Endothelial cell of umbilical vein (primary cell): ENCODE measurements around the gene SVOP. TPM values are rescaled to one million over a fixed set of nuclear protein-coding genes. Genes with fewer than 3 reads are reported as not detected.

ENCODE experiments used
- BruUV-seq: library from RNA; stranded (reverse); fragments of 400-500 nt; replicated peaks from 2 replicates; lab custom pipeline; 2021; lab: Mats Ljungman, UMichigan
- CTCF ChIA-PET: fragments of 300-600, 350-600 bp; sonication (Branson Sonifier 250); formaldehyde crosslinking; loops from one replicate; lab custom pipeline; 2021; ENCODE audit warnings: antibody characterized with exemption, inconsistent platforms; lab: Charles Lee
- POLR2A ChIA-PET: fragments of 300-600, 350-600 bp; sonication (Branson Sonifier 250); formaldehyde crosslinking; loops from one replicate; lab custom pipeline; 2021; ENCODE audit warnings: antibody characterized with exemption, inconsistent platforms; lab: Charles Lee
- DNase-seq: peaks from one replicate; pipeline ENCODE4 v3.0.0-alpha.2; 2011; ENCODE audit warnings: low read depth, low spot score
- FAIRE-seq: peaks from 2 replicates; lab custom pipeline; 2011; peaks lifted over from hg19 to GRCh38; lab: Jason Lieb, UNC
- H2AFZ ChIP-seq: 2 replicates; pipeline ENCODE4 v1.6.0; 2012; ENCODE audit warnings: low read depth, low read length, control low read depth, inconsistent platforms
- H3K27ac ChIP-seq: 2 replicates; pipeline ENCODE4 v1.5.1; 2011; ENCODE audit warnings: low read depth, mild to moderate bottlenecking, control low read depth, low read length, moderate library complexity; ENCODE audit not compliant: insufficient read depth
- H3K27me3 ChIP-seq, 2 experiments: 2 replicates each; pipeline versions ENCODE4 v1.6.0 to v1.6.1; 2011; ENCODE audit warnings: low read length in 2 of 2, mixed read lengths in 1 of 2; ENCODE audit not compliant: control insufficient read depth in 2 of 2, insufficient read depth in 2 of 2
- H3K36me3 ChIP-seq, 2 experiments: 2 replicates in 1 of 2; 3 replicates in 1 of 2; pipeline ENCODE4 v1.5.1; 2011; ENCODE audit warnings: low read length in 2 of 2, mild to moderate bottlenecking in 1 of 2, moderate library complexity in 1 of 2; ENCODE audit not compliant: control insufficient read depth in 2 of 2, insufficient read depth in 2 of 2; ENCODE audit errors: extremely low read depth in 1 of 2
- H3K4me1 ChIP-seq: 3 replicates; pipeline ENCODE4 v1.5.1; 2011; ENCODE audit warnings: mild to moderate bottlenecking, low read length; ENCODE audit not compliant: control insufficient read depth, insufficient read depth; ENCODE audit errors: extremely low read depth
- H3K4me2 ChIP-seq: 2 replicates; pipeline ENCODE4 v1.6.1; 2011; ENCODE audit warnings: low read length, control low read depth, mixed read lengths; ENCODE audit not compliant: insufficient read depth
- H3K4me3 ChIP-seq, 3 experiments: fragments of 200-600 bp in 1 of 3; sonication (generic), shearing (Covaris generic) in 1 of 3; replicated peaks in 1 of 3; 2 replicates each; pipeline ENCODE4 v1.5.1; 2011 to 2016; ENCODE audit warnings: control low read depth in 3 of 3, low read length in 3 of 3, mild to moderate bottlenecking in 2 of 3, inconsistent platforms in 1 of 3, low read depth in 1 of 3, moderate library complexity in 1 of 3; ENCODE audit not compliant: insufficient read depth in 1 of 3
- H3K79me2 ChIP-seq: 2 replicates; pipeline ENCODE4 v1.6.0; 2012; ENCODE audit warnings: low read length, inconsistent platforms; ENCODE audit not compliant: control insufficient read depth, insufficient read depth
- H3K9ac ChIP-seq: replicated peaks from 2 replicates; pipeline ENCODE3; 2011; ENCODE audit warnings: low read length, control low read depth; ENCODE audit not compliant: insufficient read depth; ENCODE audit errors: extremely low read depth
- H3K9me1 ChIP-seq: replicated peaks from 3 replicates; pipeline ENCODE4 v1.6.0; 2011; ENCODE audit warnings: mild to moderate bottlenecking, low read length; ENCODE audit not compliant: control insufficient read depth, insufficient read depth; ENCODE audit errors: extremely low read depth
- H3K9me3 ChIP-seq: replicated peaks from 2 replicates; pipeline ENCODE4 v1.5.1; 2012; ENCODE audit warnings: low read length, inconsistent platforms; ENCODE audit not compliant: control insufficient read depth, insufficient read depth
- H4K20me1 ChIP-seq: replicated peaks from 2 replicates; pipeline ENCODE3; 2011; ENCODE audit warnings: mild to moderate bottlenecking, low read length; ENCODE audit not compliant: control insufficient read depth, insufficient read depth; ENCODE audit errors: extremely low read depth
- CTCF ChIP-seq, 2 donors: IDR thresholded peaks; 1 replicate in 1 of 2; 2 replicates in 1 of 2; pipeline ENCODE4 v1.5.1; 2011; ENCODE audit warnings: low read length in 2 of 2, mild to moderate bottlenecking in 2 of 2, moderate library complexity in 2 of 2, control low read depth in 1 of 2, inconsistent platforms in 1 of 2, low read depth in 1 of 2; ENCODE audit not compliant: insufficient read depth in 1 of 2; ENCODE audit errors: extremely low read depth in 1 of 2
- EZH2 ChIP-seq: IDR thresholded peaks from 2 replicates; pipeline ENCODE4 v1.6.1; 2012; ENCODE audit warnings: borderline replicate concordance, low read depth, mild to moderate bottlenecking, moderate library complexity, low read length, inconsistent platforms; ENCODE audit not compliant: severe bottlenecking
- FOS ChIP-seq: IDR thresholded peaks from 2 replicates; pipeline ENCODE4 v1.6.1; 2011; ENCODE audit warnings: mild to moderate bottlenecking, low read length, moderate library complexity, borderline replicate concordance; ENCODE audit not compliant: insufficient read depth
- GATA2 ChIP-seq: IDR thresholded peaks from 2 replicates; pipeline ENCODE4 v1.7.0; 2011; ENCODE audit warnings: low read depth, mild to moderate bottlenecking, moderate library complexity, mixed read lengths, low read length; ENCODE audit not compliant: insufficient read length, insufficient read depth
- JUN ChIP-seq: IDR thresholded peaks from 2 replicates; pipeline ENCODE4 v1.6.1; 2011; ENCODE audit warnings: borderline replicate concordance, low read depth; ENCODE audit not compliant: insufficient read length, insufficient read depth
- MAX ChIP-seq: IDR thresholded peaks from 2 replicates; pipeline ENCODE4 v1.6.1; 2011; ENCODE audit not compliant: insufficient read depth, insufficient read length
- MYC ChIP-seq: IDR thresholded peaks from one replicate; pipeline ENCODE4 v1.6.1; 2011; ENCODE audit warnings: mild to moderate bottlenecking, low read depth, low read length
- POLR2A ChIP-seq: IDR thresholded peaks from 2 replicates; pipeline ENCODE4 v1.6.1; 2012; ENCODE audit warnings: low read depth, mild to moderate bottlenecking, control low read depth, low read length
- POLR2AphosphoS5 ChIP-seq: IDR thresholded peaks from 2 replicates; pipeline ENCODE4 v1.6.1; 2012; ENCODE audit warnings: low read depth, mild to moderate bottlenecking, control low read depth, low read length, moderate library complexity; ENCODE audit not compliant: insufficient read depth
- dilution Hi-C: fragments of 300-500 bp; cut with MboI; formaldehyde crosslinking; loops from one replicate; pipeline ENCODE4 v1.15.0; 2019; ENCODE audit warnings: low sequenced_read_pairs; ENCODE audit not compliant: extremely low pct_ligation_motif_present
- intact Hi-C: fragments of 100-400 bp; cut with micrococcal nuclease; formaldehyde crosslinking; loops from one replicate; pipeline ENCODE4 v1.10.0; 2022
- polyA plus RNA-seq, 4 experiments: library from polyadenylated mRNA; depleted of rRNA in 3 of 4; stranded (reverse) in 3 of 4; unstranded in 1 of 4; fragments of >200 nt; gene quantifications; 2 replicates each; pipeline versions ENCODE4 v1.2.1 to v1.2.3, GENCODE V29; 2011 to 2012; ENCODE audit warnings: missing spikeins in 1 of 4
- total RNA-seq: library from RNA; stranded (reverse); gene quantifications from 2 replicates; pipeline ENCODE4 v1.2.3, GENCODE V29; 2021

Gene SVOP
- total and polyA plus RNA-seq, 2 donors (not counting 3 experiments of a cell fraction or from before 2014, with no cell fraction given): not detected

- Histone ChIP-seq H3K36me3 (no peaks in the 10 kb centered on the region), H2AFZ (no peak overlapping the region), H3K4me1 (no peaks in the 10 kb centered on the region), H3K9me3 (no peaks in the 10 kb centered on the region), H3K9ac (no peak overlapping the region), H3K79me2 (no peaks in the 10 kb centered on the region), H3K4me2 (no peak overlapping the region), H3K4me3 (no peak overlapping the region), H3K9me1 (no peaks in the 10 kb centered on the region), H3K27me3 (no peaks in the 10 kb centered on the region), H4K20me1 (no peaks in the 10 kb centered on the region), H3K27ac (no peak overlapping the region)
- POLR2A ChIA-PET: no interaction called here
- CTCF ChIA-PET: no interaction called here
- intact Hi-C loops (no loop called here), dilution Hi-C loops (no loop called here)
- no peak for TF ChIP-seq POLR2AphosphoS5
- TF ChIP-seq CTCF (IDR thresholded peaks at IDR 0.05; ENCODE audit: extremely low read depth in 1 of 2, insufficient read depth in 1 of 2, low read depth in 1 of 2, low read length in 2 of 2): no peak
- no peak for TF ChIP-seq GATA2
- no peak for TF ChIP-seq MYC
- TF ChIP-seq POLR2A: no peak
- TF ChIP-seq EZH2: no peak
- TF ChIP-seq FOS: no peak
- TF ChIP-seq JUN: no peak
- no peak for TF ChIP-seq MAX
- DNase-seq (no peak), FAIRE-seq (no peak)
- no TSS peak for BruUV-seq
Observed at GRCh38 chr12:108989376-108989775, 31.5 kb downstream of the SVOP start.
